GM18868 (cell line): ENCODE measurements around the gene CALY.

Experiments used
- ATAC-seq: cut with Tn5 transposase; IDR thresholded peaks from one replicate; pipeline ENCODE4 v1.9.1; 2021; ENCODE audit warnings: mild to moderate bottlenecking, moderate library complexity; ENCODE audit not compliant: unreplicated experiment

CALY gene

GRCh38 chr10:133353202-133353959, 16.7 kb upstream of the CALY start:
- ATAC-seq = no peak

GRCh38 chr10:133351408-133352318, 15.0 kb upstream of the CALY start:
- ATAC-seq = no peak

GRCh38 chr10:133350950-133351329, 14.2 kb upstream of the CALY start:
- ATAC-seq = no peak

- no peak for ATAC-seq
These were observed 13.7 kb upstream of the CALY start for GRCh38 chr10:133350283-133350949.

GRCh38 chr10:133349577-133350011, 12.9 kb upstream of the CALY start:
- ATAC-seq = no peak

GRCh38 chr10:133349160-133349568, 12.5 kb upstream of the CALY start:
- ATAC-seq = no peak

GRCh38 chr10:133347710-133348517, 11.2 kb upstream of the CALY start:
- ATAC-seq = no peak

GRCh38 chr10:133346413-133346812, 9.7 kb upstream of the CALY start:
- no peak for ATAC-seq

- no peak for ATAC-seq
These were observed 7.5 kb upstream of the CALY start for GRCh38 chr10:133344236-133344635.

- ATAC-seq = no peak
These were observed 6.9 kb upstream of the CALY start for GRCh38 chr10:133343558-133343957.

- ATAC-seq = no peak
These were observed 6.2 kb upstream of the CALY start for GRCh38 chr10:133342942-133343341.

- no peak for ATAC-seq
These were observed 5.3 kb upstream of the CALY start for GRCh38 chr10:133341983-133342382.

GRCh38 chr10:133339708-133340380, 3.1 kb upstream of the CALY start:
- no peak for ATAC-seq

- no peak for ATAC-seq
These were observed 1.7 kb upstream of the CALY start for GRCh38 chr10:133338080-133339071.

- no peak for ATAC-seq
These were observed 652 bp upstream of the CALY start for GRCh38 chr10:133337370-133337725.

GRCh38 chr10:133336118-133336576, 549 bp downstream of the CALY start:
- no peak for ATAC-seq

- ATAC-seq = no peak
These were observed 1.2 kb downstream of the CALY start for GRCh38 chr10:133335246-133336117.
